Vagina (tissue), 2 donors: ENCODE data around the gene BRD7. TPM values are rescaled to one million over a fixed set of nuclear protein-coding genes. Genes with fewer than 3 reads are reported as not detected.

Experiments used
- DNase-seq, 2 donors: peaks; one replicate each; pipeline ENCODE4 v3.0.0-alpha.2; 2017; ENCODE audit errors: extremely low spot score in 2 of 2
- H3K27ac ChIP-seq: fragments of 200-600 bp; sonication (generic); one replicate; pipeline ENCODE4 v1.5.1; 2019
- H3K27me3 ChIP-seq: fragments of 200-600 bp; sonication (generic); one replicate; pipeline ENCODE4 v1.5.1; 2019
- H3K36me3 ChIP-seq, 2 donors: fragments of 200-600 bp; sonication (generic); one replicate each; pipeline ENCODE4 v1.5.1; 2017 to 2019
- H3K4me1 ChIP-seq: fragments of 200-600 bp; sonication (generic); one replicate; pipeline ENCODE4 v1.5.1; 2019
- H3K4me3 ChIP-seq, 2 donors: fragments of 200-600 bp; sonication (generic); 1 replicate in 1 of 2; 2 replicates in 1 of 2; pipeline ENCODE4 v1.5.1; 2016 to 2019
- H3K9me3 ChIP-seq: fragments of 200-600 bp; sonication (generic); one replicate; pipeline ENCODE4 v1.5.1; 2019
- CTCF ChIP-seq, 3 experiments: fragments of 450-650 bp in 2 of 3; fragments of 200-600 bp in 1 of 3; sonication (generic) in 1 of 3; IDR thresholded peaks; one replicate each; pipeline ENCODE4 v1.5.1; 2017 to 2019; ENCODE audit warnings: antibody characterized with exemption in 3 of 3, mild to moderate bottlenecking in 2 of 3, moderate library complexity in 2 of 3
- POLR2A ChIP-seq, 2 donors: fragments of 450-650 bp; IDR thresholded peaks; one replicate each; pipeline ENCODE4 v1.6.1; 2017; ENCODE audit warnings: antibody characterized with exemption in 2 of 2, mild to moderate bottlenecking in 2 of 2, moderate library complexity in 2 of 2
- POLR2AphosphoS5 ChIP-seq, 2 donors: sonication (generic); formaldehyde crosslinking; IDR thresholded peaks; one replicate each; pipeline ENCODE4 v1.9.0; 2017; ENCODE audit warnings: antibody characterized with exemption in 2 of 2, mild to moderate bottlenecking in 2 of 2, low read depth in 1 of 2; ENCODE audit not compliant: insufficient read depth in 1 of 2
- intact Hi-C: fragments of 100-400 bp; cut with DNase I; formaldehyde crosslinking; loops from one replicate; pipeline ENCODE4 v1.15.1; 2023
- total RNA-seq: library from RNA; depleted of rRNA; stranded (reverse); fragments of >200 nt; gene quantifications from one replicate; pipeline ENCODE4 v1.2.3, GENCODE V29; 2016

The BRD7 gene
- total RNA-seq, 1 donor from 2014 or later: 49.6 TPM

GRCh38 chr16:50299508-50300105 is 69.2 kb downstream of the BRD7 start:
- no peaks in the 10 kb centered on the region for H3K27me3 ChIP-seq
- intact Hi-C loops: no loop called here
- H3K4me3 ChIP-seq: no peak overlapping the region
- H3K27ac ChIP-seq: no peak overlapping the region
- DNase-seq: no peak
- no peak for TF ChIP-seq POLR2AphosphoS5 (IDR thresholded peaks at IDR 0.05; ENCODE audit: insufficient read depth in 1 of 2, low read depth in 1 of 2)
- no peak for TF ChIP-seq POLR2A (IDR thresholded peaks at IDR 0.05)
- no peak for TF ChIP-seq CTCF (IDR thresholded peaks at IDR 0.05)
- no peaks in the 10 kb centered on the region for H3K4me1 ChIP-seq
- H3K9me3 ChIP-seq: no peaks in the 10 kb centered on the region
- no peaks in the 10 kb centered on the region for H3K36me3 ChIP-seq

DNA sequence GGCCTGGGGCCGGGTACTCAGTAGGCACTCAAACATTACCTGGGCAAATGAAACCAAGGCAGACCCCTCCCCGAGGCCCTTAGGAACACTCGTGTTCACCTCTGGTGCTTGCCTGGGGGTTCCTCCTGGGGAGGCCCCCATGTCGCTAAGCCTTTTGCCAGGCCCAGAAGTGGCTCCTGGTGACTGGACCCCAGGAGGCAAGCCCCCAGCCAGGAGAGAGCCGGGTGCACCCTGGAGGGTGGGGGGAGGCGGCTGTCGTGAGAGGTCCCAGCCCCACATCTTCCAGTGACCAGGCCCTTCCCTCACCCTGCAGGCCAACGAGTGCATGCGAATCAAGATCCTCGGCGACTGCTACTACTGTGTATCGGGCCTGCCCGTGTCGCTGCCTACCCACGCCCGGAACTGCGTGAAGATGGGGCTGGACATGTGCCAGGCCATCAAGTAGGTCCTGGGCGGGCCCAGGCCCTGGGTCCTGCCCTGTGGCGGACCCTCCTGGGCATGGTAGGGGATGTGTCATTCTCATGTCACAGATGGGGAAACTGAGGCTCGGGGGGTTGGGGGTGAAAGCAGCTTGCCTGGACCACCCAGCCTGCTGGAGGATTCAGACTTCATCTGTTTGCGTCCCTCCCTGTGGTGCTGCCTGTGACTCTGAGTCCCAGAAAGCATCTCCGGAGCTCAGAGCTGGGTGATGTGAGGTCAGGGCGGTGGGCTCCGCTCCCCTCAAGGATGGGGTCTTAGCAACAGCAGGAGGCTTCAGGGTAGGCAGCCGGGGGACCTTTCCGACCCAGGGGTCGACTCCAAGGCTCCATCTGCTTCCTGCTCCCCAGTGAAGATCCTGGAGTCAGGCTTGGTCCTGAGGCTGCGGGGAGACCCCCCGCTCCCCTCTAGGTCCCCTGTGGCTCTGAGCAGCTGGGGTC is 69.9 kb downstream of the BRD7 start:
- intact Hi-C loops: no loop called here
- H3K4me1 ChIP-seq: no peaks in the 10 kb centered on the region
- H3K27ac ChIP-seq: no peak overlapping the region
- H3K27me3 ChIP-seq: no peaks in the 10 kb centered on the region
- no peaks in the 10 kb centered on the region for H3K36me3 ChIP-seq
- TF ChIP-seq POLR2AphosphoS5 (IDR thresholded peaks at IDR 0.05; ENCODE audit: insufficient read depth in 1 of 2, low read depth in 1 of 2) (no peak), POLR2A (IDR thresholded peaks at IDR 0.05) (no peak), CTCF (IDR thresholded peaks at IDR 0.05) (no peak)
- H3K9me3 ChIP-seq: no peaks in the 10 kb centered on the region
- DNase-seq: no peak
- H3K4me3 ChIP-seq: no peak overlapping the region

DNA sequence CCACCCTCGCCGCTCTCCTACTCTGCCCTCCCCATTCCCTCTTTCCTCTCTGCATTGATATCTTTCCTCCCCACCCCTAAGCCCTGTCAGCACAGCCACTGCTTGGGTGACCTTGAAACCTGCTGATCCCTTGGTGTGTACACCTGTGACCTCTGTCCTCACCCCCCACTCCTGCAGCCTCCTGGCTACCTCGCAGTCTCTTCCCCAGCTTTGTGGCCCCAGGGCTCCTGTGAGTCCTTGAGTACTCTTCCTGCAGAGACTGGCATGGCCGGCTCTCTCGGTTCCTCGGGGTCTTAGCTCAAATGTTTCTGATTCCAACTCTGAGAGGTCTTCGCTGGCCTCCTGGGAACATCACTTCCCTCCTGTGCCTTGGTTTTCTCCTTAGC is 70.7 kb downstream of the BRD7 start:
- Histone ChIP-seq H3K9me3 (no peaks in the 10 kb centered on the region), H3K4me3 (no peak overlapping the region), H3K27ac (no peak overlapping the region), H3K4me1 (no peaks in the 10 kb centered on the region), H3K27me3 (no peaks in the 10 kb centered on the region), H3K36me3 (no peaks in the 10 kb centered on the region)
- DNase-seq: no peak
- no peak for TF ChIP-seq POLR2A (IDR thresholded peaks at IDR 0.05)
- TF ChIP-seq POLR2AphosphoS5 (IDR thresholded peaks at IDR 0.05; ENCODE audit: insufficient read depth in 1 of 2, low read depth in 1 of 2): no peak
- TF ChIP-seq CTCF (IDR thresholded peaks at IDR 0.05): no peak
- intact Hi-C loops: no loop called here

DNA sequence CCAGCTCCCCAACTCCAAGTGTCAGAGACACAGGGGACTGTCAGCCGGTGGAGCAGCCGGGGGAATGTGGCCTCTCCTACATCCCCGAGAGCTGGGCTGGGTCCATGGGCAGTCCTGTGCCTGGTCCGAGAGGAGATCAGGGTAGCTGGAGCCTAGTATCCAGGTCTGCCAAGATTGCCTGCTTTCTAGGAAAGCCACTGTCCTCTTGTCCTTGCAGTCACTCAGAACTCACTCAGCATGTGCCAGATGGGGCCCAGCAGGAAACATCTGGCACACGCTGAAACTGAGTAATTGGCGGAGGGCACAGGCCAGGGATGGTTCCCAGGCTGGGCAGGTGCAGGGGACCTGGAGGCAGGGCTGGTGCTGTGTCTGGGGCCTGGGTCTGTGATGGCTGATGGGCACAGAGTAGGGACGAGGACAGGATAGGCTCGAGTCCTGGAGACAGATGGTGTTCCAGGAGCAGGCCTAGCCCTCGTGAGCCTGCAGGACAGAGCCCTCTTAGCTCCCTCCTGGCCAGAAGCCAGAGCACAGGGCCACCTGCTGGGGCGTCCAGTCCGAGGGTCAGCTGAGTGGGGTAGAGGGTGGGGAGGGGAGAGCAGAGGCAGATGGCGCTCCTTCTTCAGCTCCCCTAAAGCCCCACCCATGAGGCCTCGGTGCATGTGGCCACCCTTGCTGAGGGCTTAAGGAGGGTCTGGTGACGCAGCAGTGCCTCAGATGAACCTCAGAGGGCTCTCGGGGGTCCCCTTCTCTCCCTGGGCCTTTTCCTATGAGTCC is 71.3 kb downstream of the BRD7 start:
- Histone ChIP-seq H3K27ac (no peak overlapping the region), H3K36me3 (no peaks in the 10 kb centered on the region), H3K4me3 (no peak overlapping the region), H3K27me3 (no peaks in the 10 kb centered on the region), H3K9me3 (no peaks in the 10 kb centered on the region), H3K4me1 (no peaks in the 10 kb centered on the region)
- intact Hi-C loops: no loop called here
- no peak for TF ChIP-seq POLR2A (IDR thresholded peaks at IDR 0.05)
- no peak for DNase-seq

- no peaks in the 10 kb centered on the region for H3K4me1 ChIP-seq
- no peaks in the 10 kb centered on the region for H3K27me3 ChIP-seq
- no peak overlapping the region for H3K27ac ChIP-seq
- no peaks in the 10 kb centered on the region for H3K36me3 ChIP-seq
- no peak overlapping the region for H3K4me3 ChIP-seq
- intact Hi-C loops: no loop called here
- TF ChIP-seq CTCF (IDR thresholded peaks at IDR 0.05) (no peak), POLR2A (IDR thresholded peaks at IDR 0.05) (no peak), POLR2AphosphoS5 (IDR thresholded peaks at IDR 0.05; ENCODE audit: insufficient read depth in 1 of 2, low read depth in 1 of 2) (no peak)
- no peak for DNase-seq
- H3K9me3 ChIP-seq: no peaks in the 10 kb centered on the region
Observed at GRCh38 chr16:50296807-50297206, 72.0 kb downstream of the BRD7 start.
